GM12801 (cell line): ENCODE measurements around the gene KMT2A.

Source experiments
- TF ChIP-seq, protein P1 (sequence below): IDR thresholded peaks from one replicate; pipeline ENCODE4 v1.5.1; 2011; ENCODE audit warnings: control low read depth; ENCODE audit not compliant: insufficient read length; ENCODE audit errors: extremely low read depth

KMT2A gene

DNA sequence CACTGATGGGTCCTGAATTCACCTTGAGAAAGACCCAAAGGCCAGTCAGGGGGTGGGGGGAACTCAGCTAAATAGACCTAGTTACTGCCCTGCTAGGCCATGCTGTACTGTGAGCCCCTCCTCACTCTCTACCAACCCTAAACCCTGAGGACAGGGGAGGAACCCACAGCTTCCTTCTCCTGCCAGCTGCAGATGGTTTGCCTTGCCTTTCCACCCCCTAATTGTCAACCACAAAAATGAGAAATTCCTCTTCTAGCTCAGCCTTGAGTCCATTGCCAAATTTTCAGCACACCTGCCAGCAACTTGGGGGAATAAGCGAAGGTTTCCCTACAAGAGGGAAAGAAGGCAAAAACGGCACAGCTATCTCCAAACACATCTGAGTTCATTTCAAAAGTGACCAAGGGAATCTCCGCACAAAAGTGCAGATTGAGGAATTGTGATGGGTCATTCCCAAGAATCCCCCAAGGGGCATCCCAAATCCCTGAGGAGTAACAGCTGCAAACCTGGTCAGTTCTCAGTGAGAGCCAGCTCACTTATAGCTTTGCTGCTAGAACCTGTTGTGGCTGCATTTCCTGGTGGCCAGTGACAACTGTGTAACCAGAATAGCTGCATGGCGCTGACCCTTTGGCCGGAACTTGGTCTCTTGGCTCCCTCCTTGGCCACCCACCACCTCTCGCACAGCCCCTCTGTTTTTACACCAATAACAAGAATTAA, 88.6 kb downstream of the KMT2A start:
- TF ChIP-seq, protein P1, sequence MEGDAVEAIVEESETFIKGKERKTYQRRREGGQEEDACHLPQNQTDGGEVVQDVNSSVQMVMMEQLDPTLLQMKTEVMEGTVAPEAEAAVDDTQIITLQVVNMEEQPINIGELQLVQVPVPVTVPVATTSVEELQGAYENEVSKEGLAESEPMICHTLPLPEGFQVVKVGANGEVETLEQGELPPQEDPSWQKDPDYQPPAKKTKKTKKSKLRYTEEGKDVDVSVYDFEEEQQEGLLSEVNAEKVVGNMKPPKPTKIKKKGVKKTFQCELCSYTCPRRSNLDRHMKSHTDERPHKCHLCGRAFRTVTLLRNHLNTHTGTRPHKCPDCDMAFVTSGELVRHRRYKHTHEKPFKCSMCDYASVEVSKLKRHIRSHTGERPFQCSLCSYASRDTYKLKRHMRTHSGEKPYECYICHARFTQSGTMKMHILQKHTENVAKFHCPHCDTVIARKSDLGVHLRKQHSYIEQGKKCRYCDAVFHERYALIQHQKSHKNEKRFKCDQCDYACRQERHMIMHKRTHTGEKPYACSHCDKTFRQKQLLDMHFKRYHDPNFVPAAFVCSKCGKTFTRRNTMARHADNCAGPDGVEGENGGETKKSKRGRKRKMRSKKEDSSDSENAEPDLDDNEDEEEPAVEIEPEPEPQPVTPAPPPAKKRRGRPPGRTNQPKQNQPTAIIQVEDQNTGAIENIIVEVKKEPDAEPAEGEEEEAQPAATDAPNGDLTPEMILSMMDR: no peak

DNA sequence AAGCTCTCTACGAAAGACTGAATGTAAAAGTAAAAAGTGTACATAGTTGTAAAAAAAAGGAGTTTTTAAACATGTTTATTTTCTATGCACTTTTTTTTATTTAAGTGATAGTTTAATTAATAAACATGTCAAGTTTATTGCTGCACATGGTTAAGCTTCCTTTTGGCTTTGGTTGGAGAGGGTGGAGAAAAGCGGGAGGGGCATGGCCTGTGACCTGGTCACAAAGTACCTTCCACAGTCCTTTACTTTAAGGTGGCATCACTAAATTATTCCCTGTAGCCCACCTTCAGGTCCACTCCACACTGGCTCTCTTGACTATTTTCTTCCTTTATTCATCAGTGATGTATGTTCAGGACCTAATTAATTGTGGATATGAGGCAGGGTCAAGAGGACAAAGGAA, 90.4 kb downstream of the KMT2A start:
- TF ChIP-seq, protein P1: no peak

DNA sequence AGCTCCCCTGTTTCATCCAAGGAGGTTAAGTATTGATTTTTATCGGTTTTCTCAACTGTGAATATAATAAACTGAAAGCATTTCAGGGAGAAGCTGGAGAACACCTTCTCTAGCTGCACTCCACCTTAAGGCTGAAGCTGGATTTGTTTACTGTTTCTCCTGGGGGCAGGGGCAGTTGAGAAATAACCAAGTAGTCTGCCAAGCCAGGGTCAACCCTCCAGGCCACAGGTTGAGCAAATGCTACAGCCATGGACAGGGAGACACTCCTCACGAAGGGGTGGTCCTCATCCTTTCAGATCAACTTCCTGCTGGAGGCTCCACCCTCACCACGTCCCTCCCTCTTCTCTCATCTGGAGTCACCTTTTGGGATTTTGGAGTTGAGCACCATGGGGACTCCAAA, 90.8 kb downstream of the KMT2A start, which contains the start of gene TTC36:
Gene TTC36 (plus strand): TSS at position 366 of the 400 bp plus-strand sequence. CDS start 21 bp downstream, at position 387.
- TF ChIP-seq, protein P1: no peak

DNA sequence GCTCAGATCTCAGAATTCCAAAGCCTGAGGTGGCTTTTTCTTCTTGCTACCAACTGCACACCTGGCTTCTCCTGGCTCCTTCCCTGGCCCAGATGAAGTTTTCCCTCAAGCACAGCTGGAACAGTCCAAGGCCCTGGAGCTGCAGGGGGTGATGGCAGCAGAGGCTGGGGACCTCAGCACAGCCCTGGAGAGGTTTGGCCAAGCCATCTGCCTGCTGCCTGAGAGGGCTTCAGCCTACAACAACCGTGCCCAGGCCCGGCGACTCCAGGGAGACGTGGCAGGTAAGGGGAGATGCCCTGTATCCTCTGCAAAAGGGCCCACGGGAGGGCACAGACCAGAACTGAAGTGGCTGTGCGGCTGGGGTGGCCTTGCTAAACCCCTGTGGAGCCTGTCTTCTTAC, 92.2 kb downstream of the KMT2A start:
- TF ChIP-seq, protein P1: no peak

DNA sequence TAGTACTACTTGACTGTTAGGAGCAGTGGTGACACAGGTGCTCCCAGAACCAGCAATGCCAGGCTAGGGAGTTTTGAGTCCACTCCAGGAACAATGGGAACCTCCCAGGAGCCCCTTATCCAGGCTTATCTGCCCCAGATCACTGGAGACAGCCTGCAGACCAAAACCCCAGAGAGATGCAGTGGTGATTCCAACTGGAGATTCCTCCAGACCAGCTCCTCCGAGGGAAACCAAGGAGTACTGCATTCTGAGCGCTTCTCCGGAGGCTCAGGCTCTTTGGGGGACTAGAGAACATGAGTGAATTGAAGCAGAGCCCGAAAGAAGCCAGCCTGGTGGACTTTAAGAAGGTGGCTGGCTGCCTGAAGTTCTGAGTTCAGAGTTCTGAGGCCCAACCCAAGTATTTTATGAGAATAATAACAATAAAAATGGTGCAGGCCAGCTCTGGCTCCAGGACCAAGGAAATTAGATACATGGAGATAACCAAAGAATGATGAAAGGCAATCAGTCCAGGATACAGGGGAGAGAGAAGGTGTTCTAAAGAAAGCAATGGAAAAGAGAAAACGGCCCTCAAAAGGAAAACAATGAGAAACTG, 93.4 kb downstream of the KMT2A start:
- TF ChIP-seq, protein P1: no peak

DNA sequence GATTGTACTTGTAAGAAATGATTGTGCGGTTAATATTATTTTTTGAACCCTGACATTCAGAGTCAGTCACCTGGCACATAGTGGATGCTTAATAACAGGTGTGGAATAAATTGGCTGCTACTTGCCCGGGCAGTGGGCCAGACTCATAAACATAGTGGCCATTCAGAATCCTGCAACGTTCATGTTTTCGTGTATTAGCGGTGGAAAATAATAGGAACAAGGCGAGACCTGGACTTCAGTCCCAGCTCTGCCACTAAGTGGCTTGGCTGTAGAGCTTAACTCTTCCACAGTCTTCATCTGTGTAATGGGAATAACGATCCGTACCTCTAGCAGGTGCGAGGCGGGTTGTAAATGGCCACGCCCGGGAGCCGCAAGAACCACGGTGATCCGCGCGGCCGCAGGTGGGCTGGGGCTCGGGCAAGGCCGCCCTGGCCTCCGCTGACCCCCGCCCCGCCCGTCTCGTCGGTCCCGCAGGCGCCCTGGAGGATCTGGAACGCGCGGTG, 93.9 kb downstream of the KMT2A start:
- TF ChIP-seq, protein P1: no peak

DNA sequence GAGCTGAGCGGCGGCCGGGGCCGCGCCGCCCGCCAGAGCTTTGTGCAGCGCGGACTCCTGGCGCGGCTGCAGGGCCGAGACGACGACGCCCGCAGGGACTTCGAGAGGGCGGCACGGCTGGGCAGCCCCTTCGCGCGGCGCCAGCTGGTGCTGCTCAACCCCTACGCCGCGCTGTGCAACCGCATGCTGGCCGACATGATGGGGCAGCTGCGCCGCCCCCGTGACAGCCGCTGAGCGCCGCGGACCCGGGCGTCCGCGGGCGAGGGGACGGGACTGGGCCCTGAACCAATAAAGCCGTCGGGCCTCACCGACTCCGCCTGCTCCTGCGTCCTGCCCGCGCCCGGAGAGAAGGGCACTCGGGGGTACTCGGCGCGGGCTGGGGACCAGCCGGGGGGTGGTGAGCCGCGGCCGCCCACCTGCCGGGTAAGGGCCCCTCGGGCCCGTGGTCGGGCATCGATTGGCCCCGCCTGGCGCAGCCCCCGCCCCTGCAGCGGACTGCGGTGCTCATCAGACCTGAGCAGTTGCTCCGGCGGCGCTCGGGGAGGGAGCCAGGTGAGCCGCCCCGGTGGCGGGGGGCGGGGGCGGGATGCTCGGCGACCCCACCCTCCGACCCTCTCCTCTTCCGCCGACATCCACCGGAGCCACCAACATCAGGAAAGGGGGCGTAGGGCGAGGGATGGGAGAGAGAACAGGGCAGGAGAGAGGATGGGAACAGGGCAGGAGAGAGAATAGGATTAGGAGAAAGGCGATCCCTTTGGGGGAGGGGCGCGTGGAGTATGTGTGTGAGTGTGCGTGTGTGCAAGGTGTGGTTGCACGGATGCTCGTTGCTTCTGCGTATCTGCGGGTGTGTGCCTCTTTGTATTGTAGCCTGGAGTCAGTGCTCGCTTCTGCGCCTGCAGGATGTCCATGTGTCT, 94.6 kb downstream of the KMT2A start, which contains the start of gene TMEM25:
Gene TMEM25 (plus strand): TSS at position 510 of the 914 bp plus-strand sequence. CDS start 610 bp downstream, outside the sequence.
- TF ChIP-seq, protein P1: no peak
